DND-41 (cell line): ENCODE data around the gene GLT8D2.

ENCODE experiments used
- ATAC-seq: fragments of 200-7000 bp; cut with Tn5 transposase; 3 replicates; pipeline ENCODE4 v1.9.1; 2021; ENCODE audit warnings: low read depth; ENCODE audit not compliant: insufficient read depth
- DNase-seq: peaks from one replicate; pipeline ENCODE4 v3.0.0-alpha.2; 2020
- H2AFZ ChIP-seq: 2 replicates; pipeline ENCODE4 v1.6.0; 2012; ENCODE audit warnings: low read depth, low read length
- H3K27ac ChIP-seq: 2 replicates; pipeline ENCODE4 v1.5.1; 2012; ENCODE audit warnings: low read length, inconsistent platforms
- H3K27me3 ChIP-seq: fragments of 200-600 bp; sonication (generic); 2 replicates; pipeline ENCODE4 v1.6.0; 2012; ENCODE audit warnings: low read length, mild to moderate bottlenecking, inconsistent platforms; ENCODE audit not compliant: insufficient read depth, poor library complexity
- H3K36me3 ChIP-seq: 2 replicates; pipeline ENCODE4 v1.5.1; 2012; ENCODE audit warnings: low read length, inconsistent platforms; ENCODE audit not compliant: insufficient read depth
- H3K4me1 ChIP-seq: 2 replicates; pipeline ENCODE4 v1.5.1; 2012; ENCODE audit warnings: mild to moderate bottlenecking, low read length; ENCODE audit not compliant: insufficient read depth
- H3K4me2 ChIP-seq: 2 replicates; pipeline ENCODE4 v1.6.0; 2012; ENCODE audit warnings: mild to moderate bottlenecking, moderate library complexity, low read length, inconsistent platforms; ENCODE audit not compliant: insufficient read depth
- H3K4me3 ChIP-seq, 2 experiments: fragments of 200-600 bp in 1 of 2; shearing (Covaris generic) in 1 of 2; 2 replicates each; pipeline ENCODE4 v1.5.1; 2012 to 2016; ENCODE audit warnings: inconsistent platforms in 2 of 2, low read length in 2 of 2, mild to moderate bottlenecking in 2 of 2, low read depth in 1 of 2, moderate library complexity in 1 of 2
- H3K79me2 ChIP-seq: 2 replicates; pipeline ENCODE4 v1.6.0; 2012; ENCODE audit warnings: low read length, inconsistent platforms; ENCODE audit not compliant: insufficient read depth
- H3K9ac ChIP-seq: 2 replicates; pipeline ENCODE4 v1.6.0; 2012; ENCODE audit warnings: low read depth, mild to moderate bottlenecking, inconsistent platforms, low read length, moderate library complexity
- H3K9me3 ChIP-seq: 2 replicates; pipeline ENCODE4 v1.5.1; 2012; ENCODE audit warnings: low read length, moderate library complexity, mild to moderate bottlenecking, inconsistent platforms; ENCODE audit not compliant: insufficient read depth, severe bottlenecking
- H4K20me1 ChIP-seq: 2 replicates; pipeline ENCODE4 v1.6.0; 2012; ENCODE audit warnings: low read length; ENCODE audit not compliant: insufficient read depth
- EZH2 ChIP-seq: IDR thresholded peaks from 3 replicates; pipeline ENCODE4 v1.6.1; 2012; ENCODE audit warnings: borderline replicate concordance, low read depth, mild to moderate bottlenecking, moderate library complexity, low read length, inconsistent platforms; ENCODE audit not compliant: severe bottlenecking
- TF ChIP-seq, protein P1 (sequence below): IDR thresholded peaks from 2 replicates; pipeline ENCODE4 v1.5.1; 2012; ENCODE audit warnings: borderline replicate concordance, low read length, moderate library complexity, mild to moderate bottlenecking; ENCODE audit not compliant: poor library complexity, severe bottlenecking; ENCODE audit errors: extremely low read depth

The GLT8D2 gene

DNA sequence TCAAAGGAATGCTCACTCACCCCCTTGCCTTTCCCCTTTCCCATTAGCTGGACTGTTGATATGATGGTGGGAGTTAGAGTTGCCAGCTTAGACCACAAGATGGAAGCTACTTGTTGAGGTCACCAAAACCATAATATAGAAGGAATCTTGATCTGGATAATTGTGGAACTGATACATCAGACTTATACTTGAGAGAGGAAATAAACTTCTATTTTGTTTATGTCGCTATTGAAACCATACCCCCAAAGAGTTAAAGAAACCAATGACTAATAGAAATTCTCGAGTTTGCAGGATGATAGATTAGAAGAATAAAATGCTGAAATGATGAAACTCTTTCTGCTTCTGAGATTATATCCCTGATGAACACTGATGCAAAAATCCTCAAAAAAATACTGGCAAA lies 46.4 kb downstream of the GLT8D2 start:
- no peaks in the 10 kb centered on the region for H4K20me1 ChIP-seq
- H3K9ac ChIP-seq = no peak overlapping the region
- H3K27me3 ChIP-seq = peaks cover 17% of the 10 kb centered on the region
- no peaks in the 10 kb centered on the region for H3K79me2 ChIP-seq
- H3K36me3 ChIP-seq = no peaks in the 10 kb centered on the region
- no peaks in the 10 kb centered on the region for H3K9me3 ChIP-seq
- TF ChIP-seq, protein P1, sequence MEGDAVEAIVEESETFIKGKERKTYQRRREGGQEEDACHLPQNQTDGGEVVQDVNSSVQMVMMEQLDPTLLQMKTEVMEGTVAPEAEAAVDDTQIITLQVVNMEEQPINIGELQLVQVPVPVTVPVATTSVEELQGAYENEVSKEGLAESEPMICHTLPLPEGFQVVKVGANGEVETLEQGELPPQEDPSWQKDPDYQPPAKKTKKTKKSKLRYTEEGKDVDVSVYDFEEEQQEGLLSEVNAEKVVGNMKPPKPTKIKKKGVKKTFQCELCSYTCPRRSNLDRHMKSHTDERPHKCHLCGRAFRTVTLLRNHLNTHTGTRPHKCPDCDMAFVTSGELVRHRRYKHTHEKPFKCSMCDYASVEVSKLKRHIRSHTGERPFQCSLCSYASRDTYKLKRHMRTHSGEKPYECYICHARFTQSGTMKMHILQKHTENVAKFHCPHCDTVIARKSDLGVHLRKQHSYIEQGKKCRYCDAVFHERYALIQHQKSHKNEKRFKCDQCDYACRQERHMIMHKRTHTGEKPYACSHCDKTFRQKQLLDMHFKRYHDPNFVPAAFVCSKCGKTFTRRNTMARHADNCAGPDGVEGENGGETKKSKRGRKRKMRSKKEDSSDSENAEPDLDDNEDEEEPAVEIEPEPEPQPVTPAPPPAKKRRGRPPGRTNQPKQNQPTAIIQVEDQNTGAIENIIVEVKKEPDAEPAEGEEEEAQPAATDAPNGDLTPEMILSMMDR = no peak
- TF ChIP-seq EZH2 = no peak
- H2AFZ ChIP-seq = no peak overlapping the region
- no peak overlapping the region for H3K27ac ChIP-seq
- no peaks in the 10 kb centered on the region for H3K4me1 ChIP-seq
- no peak overlapping the region for H3K4me3 ChIP-seq
- DNase-seq (no peak), ATAC-seq (no peak)
- H3K4me2 ChIP-seq = no peak overlapping the region

DNA sequence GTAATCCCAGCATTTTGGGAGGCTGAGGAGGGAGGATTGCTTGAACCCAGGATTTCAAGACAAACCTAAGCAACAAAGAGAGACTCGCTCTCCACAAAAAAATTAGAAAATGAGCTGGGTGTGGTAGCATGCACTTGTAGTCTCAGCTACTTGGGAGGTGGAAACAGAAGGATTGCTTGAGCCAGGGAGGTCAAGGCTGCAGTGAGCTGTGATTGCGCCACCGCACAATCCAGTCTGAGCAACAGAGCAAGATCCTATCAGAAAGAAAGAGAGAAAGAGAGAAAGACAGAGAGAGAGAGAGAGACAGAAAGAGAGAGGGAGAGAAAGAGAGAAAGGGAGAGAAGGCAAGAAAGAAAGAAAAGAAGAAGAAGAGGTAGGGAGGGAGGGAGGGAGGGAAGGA lies 47.3 kb downstream of the GLT8D2 start:
- no peak overlapping the region for H3K4me2 ChIP-seq
- H3K4me1 ChIP-seq = no peaks in the 10 kb centered on the region
- no peaks in the 10 kb centered on the region for H3K9me3 ChIP-seq
- H3K36me3 ChIP-seq = no peaks in the 10 kb centered on the region
- H3K9ac ChIP-seq = no peak overlapping the region
- H3K79me2 ChIP-seq = no peaks in the 10 kb centered on the region
- ATAC-seq (no peak), DNase-seq (no peak)
- H4K20me1 ChIP-seq = no peaks in the 10 kb centered on the region
- TF ChIP-seq, protein P1 = no peak
- no peak for TF ChIP-seq EZH2
- no peak overlapping the region for H3K4me3 ChIP-seq
- peaks cover 17% of the 10 kb centered on the region for H3K27me3 ChIP-seq
- no peak overlapping the region for H3K27ac ChIP-seq
- no peak overlapping the region for H2AFZ ChIP-seq

DNA sequence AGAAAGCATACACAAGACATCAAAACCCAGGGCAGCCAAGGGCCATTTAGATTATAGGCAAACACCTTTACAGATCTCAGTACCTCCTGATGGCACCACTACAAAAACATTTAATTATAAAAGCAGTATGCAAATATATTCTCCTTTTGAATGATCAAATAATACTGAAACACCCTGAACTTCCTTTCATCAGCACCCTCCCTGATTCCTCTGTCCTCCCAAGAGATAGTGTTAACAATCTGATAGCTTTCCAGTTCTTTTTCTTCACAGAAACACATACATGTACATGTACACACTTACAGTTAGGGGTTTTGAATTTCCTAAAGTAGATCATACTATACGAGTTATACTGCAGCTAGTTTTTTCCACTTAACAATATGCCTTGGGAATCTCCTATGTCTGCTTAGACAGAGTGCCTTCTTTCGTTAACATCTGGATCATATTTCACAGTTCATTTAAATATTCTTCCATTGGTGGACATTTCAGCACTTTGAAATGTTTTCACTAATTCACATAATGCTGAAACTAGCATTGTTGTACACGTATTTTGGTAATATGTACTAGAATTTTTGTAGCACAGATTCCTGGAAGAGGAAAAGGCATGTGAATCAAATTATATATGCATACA lies 49.1 kb downstream of the GLT8D2 start:
- Histone ChIP-seq H4K20me1 (no peaks in the 10 kb centered on the region), H3K9ac (no peak overlapping the region), H2AFZ (no peak overlapping the region), H3K79me2 (no peaks in the 10 kb centered on the region), H3K4me3 (no peak overlapping the region), H3K4me2 (no peak overlapping the region), H3K4me1 (no peaks in the 10 kb centered on the region), H3K27me3 (peaks cover 17% of the 10 kb centered on the region), H3K9me3 (no peaks in the 10 kb centered on the region), H3K36me3 (no peaks in the 10 kb centered on the region), H3K27ac (no peak overlapping the region)
- TF ChIP-seq, protein P1 = no peak
- TF ChIP-seq EZH2 = no peak
- DNase-seq (no peak), ATAC-seq (no peak)
